IMR-90 (cell line): ENCODE data around the gene ZNF800. TPM values are rescaled to one million over a fixed set of nuclear protein-coding genes. Genes with fewer than 3 reads are reported as not detected.

Source experiments
- ATAC-seq: fragments of 200-7000 bp; cut with Tn5 transposase; 2 replicates; pipeline ENCODE4 v1.9.1; 2020; ENCODE audit warnings: low read depth, mild to moderate bottlenecking, moderate library complexity
- BruUV-seq: library from RNA; stranded (reverse); fragments of 400-500 nt; replicated peaks from 2 replicates; lab custom pipeline; 2021; lab: Mats Ljungman, UMichigan
- CTCF ChIA-PET: fragments of 300-600 bp; formaldehyde crosslinking; extraction: SDS; loops from one replicate; lab custom pipeline; 2021; ENCODE audit warnings: antibody characterized with exemption; lab: Yijun Ruan, JAX
- POLR2A ChIA-PET: fragments of 300-600 bp; sonication (Branson Sonifier 250); formaldehyde crosslinking; loops from one replicate; lab custom pipeline; 2022; ENCODE audit warnings: antibody characterized with exemption; ENCODE audit not compliant: unreplicated experiment; lab: Charles Lee
- DNase-seq: peaks from one replicate; pipeline ENCODE4 v3.0.0; 2013
- H2AFZ ChIP-seq: replicated peaks from 2 replicates; pipeline ENCODE3; 2013; ENCODE audit warnings: low read length, mild to moderate bottlenecking; ENCODE audit not compliant: poor library complexity
- H2AK5ac ChIP-seq: 2 replicates; pipeline ENCODE4 v1.6.1; 2013; ENCODE audit warnings: low read depth, low read length, inconsistent platforms
- H2AK9ac ChIP-seq: replicated peaks from 2 replicates; pipeline ENCODE3; 2013; ENCODE audit warnings: mild to moderate bottlenecking, low read depth, low read length, moderate library complexity; ENCODE audit not compliant: poor library complexity
- H2BK120ac ChIP-seq: 2 replicates; pipeline ENCODE4 v1.6.1; 2013; ENCODE audit warnings: low read depth, low read length, inconsistent platforms
- H2BK15ac ChIP-seq: 3 replicates; pipeline ENCODE4 v1.6.1; 2013; ENCODE audit warnings: low read depth, low read length, inconsistent platforms
- H2BK20ac ChIP-seq: 2 replicates; pipeline ENCODE4 v1.6.1; 2013; ENCODE audit warnings: low read depth, mild to moderate bottlenecking, inconsistent platforms, low read length, moderate library complexity
- H2BK5ac ChIP-seq: 2 replicates; pipeline ENCODE4 v1.6.1; 2013; ENCODE audit warnings: mild to moderate bottlenecking, low read depth, low read length, inconsistent platforms; ENCODE audit not compliant: poor library complexity, severe bottlenecking
- H3K14ac ChIP-seq: replicated peaks from 2 replicates; pipeline ENCODE4 v1.6.1; 2013; ENCODE audit warnings: low read depth, low read length, inconsistent platforms
- H3K18ac ChIP-seq: 2 replicates; pipeline ENCODE4 v1.6.1; 2013; ENCODE audit warnings: low read depth, low read length, control low read depth
- H3K23ac ChIP-seq: 2 replicates; pipeline ENCODE4 v1.6.1; 2013; ENCODE audit warnings: low read depth, low read length, inconsistent platforms
- H3K27ac ChIP-seq: 2 replicates; pipeline ENCODE4 v1.5.1; 2013; ENCODE audit warnings: mild to moderate bottlenecking, control low read depth, low read length; ENCODE audit not compliant: insufficient read depth
- H3K27me3 ChIP-seq: 2 replicates; pipeline ENCODE4 v1.6.1; 2013; ENCODE audit warnings: low read length; ENCODE audit not compliant: control insufficient read depth, insufficient read depth
- H3K36me3 ChIP-seq: 2 replicates; pipeline ENCODE4 v1.6.1; 2013; ENCODE audit warnings: low read length, mixed read lengths; ENCODE audit not compliant: control insufficient read depth, insufficient read depth
- H3K4ac ChIP-seq: 2 replicates; pipeline ENCODE4 v1.6.1; 2013; ENCODE audit warnings: low read depth, low read length, inconsistent platforms
- H3K4me1 ChIP-seq: 2 replicates; pipeline ENCODE4 v1.6.1; 2013; ENCODE audit warnings: low read length, mixed read lengths; ENCODE audit not compliant: control insufficient read depth, insufficient read depth
- H3K4me2 ChIP-seq: 2 replicates; pipeline ENCODE4 v1.6.1; 2013; ENCODE audit warnings: low read depth, mild to moderate bottlenecking, control low read depth, low read length, moderate library complexity
- H3K4me3 ChIP-seq: 2 replicates; pipeline ENCODE4 v1.5.1; 2013; ENCODE audit warnings: low read depth, mild to moderate bottlenecking, control low read depth, low read length, moderate library complexity; ENCODE audit not compliant: insufficient read depth
- H3K56ac ChIP-seq: 2 replicates; pipeline ENCODE4 v1.6.1; 2013; ENCODE audit warnings: low read length, inconsistent platforms; ENCODE audit not compliant: insufficient read depth; ENCODE audit errors: extremely low read depth
- H3K79me1 ChIP-seq, 2 experiments: 2 replicates each; pipeline ENCODE4 v1.6.1; 2013; ENCODE audit warnings: low read length in 2 of 2, inconsistent platforms in 1 of 2, low read depth in 1 of 2
- H3K9ac ChIP-seq: 2 replicates; pipeline ENCODE4 v1.6.1; 2013; ENCODE audit warnings: low read depth, low read length, control low read depth
- H3K9me1 ChIP-seq: 2 replicates; pipeline ENCODE4 v1.6.1; 2013; ENCODE audit warnings: low read length, inconsistent platforms; ENCODE audit not compliant: insufficient read depth
- H3K9me3 ChIP-seq: 2 replicates; pipeline ENCODE4 v1.6.1; 2013; ENCODE audit warnings: low read length; ENCODE audit not compliant: control insufficient read depth, insufficient read depth
- H4K20me1 ChIP-seq: 2 replicates; pipeline ENCODE4 v1.6.1; 2013; ENCODE audit warnings: low read length, inconsistent platforms; ENCODE audit not compliant: insufficient read depth
- H4K5ac ChIP-seq: 2 replicates; pipeline ENCODE4 v1.6.1; 2013; ENCODE audit warnings: mild to moderate bottlenecking, low read depth, low read length, control low read depth
- H4K8ac ChIP-seq, 2 experiments: 2 replicates each; pipeline ENCODE4 v1.6.1; 2013; ENCODE audit warnings: low read depth in 2 of 2, low read length in 2 of 2, control low read depth in 1 of 2, inconsistent platforms in 1 of 2
- H4K91ac ChIP-seq: 2 replicates; pipeline ENCODE4 v1.6.1; 2013; ENCODE audit warnings: low read depth, low read length, inconsistent platforms; ENCODE audit not compliant: insufficient read depth
- CEBPB ChIP-seq: IDR thresholded peaks from 2 replicates; pipeline ENCODE4 v1.6.1; 2012; ENCODE audit warnings: low read depth, low read length, improper control_type of control experiment
- CHD1 ChIP-seq: IDR thresholded peaks from 2 replicates; pipeline ENCODE4 v1.6.1; 2012; ENCODE audit warnings: low read depth, low read length, improper control_type of control experiment
- MXI1 ChIP-seq: IDR thresholded peaks from 2 replicates; pipeline ENCODE4 v1.6.1; 2012; ENCODE audit warnings: low read depth, mild to moderate bottlenecking, low read length, moderate library complexity, borderline replicate concordance
- whole genome bisulfite sequencing, 2 experiments: methylation state at CpG; one replicate each; pipeline versions ENCODE4 v1.1.5 to v1.1.7; 2013; ENCODE audit warnings: missing lambda C conversion rate in 2 of 2; ENCODE audit not compliant: insufficient read length in 1 of 2; ENCODE audit errors: extremely low coverage in 2 of 2; 5-methylcytosine and 5-hydroxymethylcytosine counted together
- dilution Hi-C: fragments of 300-500 bp; cut with HindIII; formaldehyde crosslinking; loops from one replicate; pipeline ENCODE4 v1.14.3; 2018; ENCODE audit warnings: low sequenced_read_pairs; ENCODE audit not compliant: unreplicated experiment
- in situ Hi-C: fragments of 300-500 bp; cut with MboI; formaldehyde crosslinking; loops from 3 replicates; pipeline ENCODE4 v1.14.3; 2019; ENCODE audit warnings: low sequenced_read_pairs, inconsistent platforms, mixed read lengths
- intact Hi-C: fragments of 100-400 bp; cut with micrococcal nuclease; formaldehyde crosslinking; loops from 2 replicates; pipeline ENCODE4 v1.10.0; 2022
- polyA plus RNA-seq, 3 experiments: library from polyadenylated mRNA; depleted of rRNA; stranded (reverse); fragments of >200 nt; gene quantifications; 2 replicates each; pipeline ENCODE4 v1.2.3, GENCODE V29; 2012; ENCODE audit warnings: low replicate concordance in 1 of 3
- total RNA-seq: library from RNA; depleted of rRNA; stranded (reverse); fragments of >200 nt; gene quantifications from 2 replicates; pipeline ENCODE4 v1.2.3, GENCODE V29; 2012

ZNF800 gene
- total and polyA plus RNA-seq, 2 of the 4 experiments (the other 2 are of a cell fraction), result 6.9 to 13.1 TPM

DNA sequence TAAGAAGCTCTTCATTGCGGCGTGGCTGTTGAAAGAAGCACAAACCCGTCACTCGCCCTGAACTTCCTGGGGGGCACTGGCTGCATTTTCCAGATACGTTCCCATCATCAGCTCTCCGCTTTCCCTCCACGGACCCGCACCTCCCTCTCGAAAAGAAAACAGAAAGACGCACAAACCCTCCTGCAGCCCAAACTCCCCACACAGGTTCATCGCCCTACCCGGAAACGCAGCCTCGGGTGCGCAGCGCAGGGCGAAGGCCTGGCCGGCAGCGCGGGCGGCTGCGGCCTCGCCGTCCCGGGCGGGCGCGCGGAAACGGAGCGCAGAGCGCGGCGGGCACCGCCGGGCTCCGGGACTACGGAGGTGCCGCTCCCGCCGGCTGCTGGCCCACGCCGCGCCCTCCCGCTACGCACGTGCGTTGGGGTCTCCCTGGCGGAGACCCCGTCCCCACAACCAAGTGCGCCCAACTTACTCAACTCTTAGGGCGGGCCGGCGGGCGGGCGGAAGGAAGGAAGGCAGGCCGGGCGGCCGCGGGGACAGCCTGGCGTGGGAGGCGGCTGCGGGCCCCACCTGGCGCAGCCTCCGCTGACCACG is 822 bp downstream of the ZNF800 start:
- Histone ChIP-seq H4K8ac (peak overlapping the region; percentile 35 to 51; a peak in 3 of 4 replicates), H3K56ac (peak overlapping the region; percentile 46; the same call in 1 of the 2 replicates), H2AFZ (peak overlapping the region; percentile 95), H3K27me3 (no peaks in the 10 kb centered on the region), H2BK5ac (peak overlapping the region; percentile 46), H4K20me1 (peaks cover 4% of the 10 kb centered on the region; the same call in 1 of the 2 replicates), H2BK20ac (no peak overlapping the region), H3K18ac (peak overlapping the region; percentile 14; the same call in 1 of the 2 replicates), H3K9me3 (no peaks in the 10 kb centered on the region), H2AK9ac (peak overlapping the region; percentile 80), H3K4ac (peak overlapping the region; percentile 1; the same call in 1 of the 2 replicates), H3K23ac (peak overlapping the region; percentile 57; the same call in 1 of the 2 replicates), H3K14ac (peak overlapping the region; percentile 61), H3K4me2 (peak overlapping the region; percentile 100), H2AK5ac (no peak overlapping the region), H2BK15ac (no peak overlapping the region), H3K9me1 (0 out of 2 replicates have a peak, but pooled peaks cover 4% of the 10 kb centered on the region), H3K36me3 (peaks cover 3% of the 10 kb centered on the region; the same call in 1 of the 2 replicates), H3K9ac (peak overlapping the region; percentile 81), H3K4me1 (0 out of 2 replicates have a peak, but pooled peaks cover 2% of the 10 kb centered on the region), H3K79me1 (peaks cover 13 to 22% of the 10 kb centered on the region in 2 experiments), H3K4me3 (peak overlapping the region; percentile 89), H2BK120ac (no peak overlapping the region), H3K27ac (peak overlapping the region; percentile 76), H4K91ac (no peak overlapping the region), H4K5ac (peak overlapping the region; percentile 49; the same call in 1 of the 2 replicates)
- in situ Hi-C loops, result no loop called here
- intact Hi-C loops, result loop anchor here (5.0 kb wide), 2 partner anchors 44 to 196 kb away; partner anchors contain the start of genes ARF5 and GCC1
- TF ChIP-seq MXI1, result peak; percentile 22; the same call in 1 of the 2 replicates
- TF ChIP-seq CHD1, result 0 out of 2 replicates have a peak, but pooled peaks have one; percentile 4
- TF ChIP-seq CEBPB, result no peak
- ChIA-PET POLR2A (no interaction called here), CTCF (interaction anchor here (0.9 to 1.2 kb wide), 2 partner anchors 28 to 43 kb away, joined by 4 to 5 read pairs; no protein-coding TSS in a partner anchor)
- dilution Hi-C loops, result no loop called here
- peak; percentile 24 for DNase-seq
- peak; percentile 35 for ATAC-seq
- TSS peak; percentile 34 for BruUV-seq
- 0% methylated on average over 36 of the region's 66 CpGs; no CpG with 5 or more reads in 1 of the 2 experiments for WGBS, 2 experiments
